Stomach (tissue), 4 donors: ENCODE results near the gene SIK2.

Source experiments
- POLR2A ChIP-seq, 4 donors: fragments of 450-650 bp; IDR thresholded peaks; one replicate each; pipeline ENCODE4 v1.6.1; 2016; ENCODE audit warnings: antibody characterized with exemption in 4 of 4, control low read depth in 2 of 4, mild to moderate bottlenecking in 1 of 4, moderate library complexity in 1 of 4
- TF ChIP-seq, protein P1 (sequence below), 7 experiments: fragments of 450-650 bp in 4 of 7; fragments of 200-600 bp in 3 of 7; sonication (generic) in 3 of 7; IDR thresholded peaks; one replicate each; pipeline ENCODE4 v1.5.1; 2016 to 2019; ENCODE audit warnings: antibody characterized with exemption in 7 of 7, control low read depth in 2 of 7, mild to moderate bottlenecking in 1 of 7

DNA sequence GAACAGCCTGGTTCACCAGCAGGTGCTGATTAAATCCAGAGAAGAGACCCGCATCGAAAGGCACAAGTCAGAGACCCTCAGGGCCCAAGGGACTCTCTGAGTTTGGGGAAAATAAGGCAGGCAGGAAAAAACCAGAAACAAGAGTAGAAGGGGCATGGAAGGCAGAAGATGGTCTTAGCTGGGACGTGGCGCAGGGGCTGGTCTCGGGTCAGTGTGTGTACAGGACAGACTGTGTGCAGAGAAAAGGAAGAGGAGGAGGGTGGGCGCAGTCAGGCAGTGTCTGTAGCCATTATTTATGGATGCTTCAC lies 132.7 kb downstream of the SIK2 start:
- TF ChIP-seq, protein P1, sequence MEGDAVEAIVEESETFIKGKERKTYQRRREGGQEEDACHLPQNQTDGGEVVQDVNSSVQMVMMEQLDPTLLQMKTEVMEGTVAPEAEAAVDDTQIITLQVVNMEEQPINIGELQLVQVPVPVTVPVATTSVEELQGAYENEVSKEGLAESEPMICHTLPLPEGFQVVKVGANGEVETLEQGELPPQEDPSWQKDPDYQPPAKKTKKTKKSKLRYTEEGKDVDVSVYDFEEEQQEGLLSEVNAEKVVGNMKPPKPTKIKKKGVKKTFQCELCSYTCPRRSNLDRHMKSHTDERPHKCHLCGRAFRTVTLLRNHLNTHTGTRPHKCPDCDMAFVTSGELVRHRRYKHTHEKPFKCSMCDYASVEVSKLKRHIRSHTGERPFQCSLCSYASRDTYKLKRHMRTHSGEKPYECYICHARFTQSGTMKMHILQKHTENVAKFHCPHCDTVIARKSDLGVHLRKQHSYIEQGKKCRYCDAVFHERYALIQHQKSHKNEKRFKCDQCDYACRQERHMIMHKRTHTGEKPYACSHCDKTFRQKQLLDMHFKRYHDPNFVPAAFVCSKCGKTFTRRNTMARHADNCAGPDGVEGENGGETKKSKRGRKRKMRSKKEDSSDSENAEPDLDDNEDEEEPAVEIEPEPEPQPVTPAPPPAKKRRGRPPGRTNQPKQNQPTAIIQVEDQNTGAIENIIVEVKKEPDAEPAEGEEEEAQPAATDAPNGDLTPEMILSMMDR (IDR thresholded peaks at IDR 0.05), result no peak
- no peak for TF ChIP-seq POLR2A (IDR thresholded peaks at IDR 0.05)
